Bone marrow (tissue), 2 donors: ENCODE data around the gene GRPEL2.
"Not testable (repeated sequence)": the region's sequence is repeated elsewhere in the genome, so short reads cannot be mapped to it uniquely, and the experiment has no call there.

Experiments used
- DNase-seq, 2 donors: peaks; one replicate each; lab custom pipeline; 2025; lab: John Stamatoyannopoulos, UW

The GRPEL2 gene

GRCh38 chr5:149376711-149377447 is 31.6 kb downstream of the GRPEL2 start:
- no peak for DNase-seq

GRCh38 chr5:149378241-149378820 is 33.0 kb downstream of the GRPEL2 start:
- no peak for DNase-seq

GRCh38 chr5:149379177-149379761 is 34.0 kb downstream of the GRPEL2 start, which contains the start of gene IL17B:
Gene IL17B, minus strand, starts transcription at chr5:149379292. Its CDS starts 67 bp downstream, at chr5:149379225.
- DNase-seq = no peak

GRCh38 chr5:149379818-149380374 is 34.6 kb downstream of the GRPEL2 start:
- DNase-seq = no peak

GRCh38 chr5:149380466-149381121 is 35.3 kb downstream of the GRPEL2 start:
- no peak for DNase-seq

GRCh38 chr5:149381261-149381985 is 36.1 kb downstream of the GRPEL2 start:
- DNase-seq = no peak

GRCh38 chr5:149381986-149382338 is 36.7 kb downstream of the GRPEL2 start:
- peak; percentile 28 to 47 for DNase-seq

GRCh38 chr5:149382517-149383220 is 37.4 kb downstream of the GRPEL2 start:
- DNase-seq = no peak

- DNase-seq = no peak
These were observed 38.1 kb downstream of the GRPEL2 start for GRCh38 chr5:149383399-149383798.

GRCh38 chr5:149386166-149386565 is 40.9 kb downstream of the GRPEL2 start:
- DNase-seq = no peak

- no peak for DNase-seq
These were observed 41.9 kb downstream of the GRPEL2 start for GRCh38 chr5:149387081-149387631.

GRCh38 chr5:149387982-149388381 is 42.7 kb downstream of the GRPEL2 start:
- no peak for DNase-seq

- no peak for DNase-seq
These were observed 43.3 kb downstream of the GRPEL2 start for GRCh38 chr5:149388498-149389190.

- no peak for DNase-seq
These were observed 44.5 kb downstream of the GRPEL2 start for GRCh38 chr5:149389552-149390495.

GRCh38 chr5:149391076-149391475 is 45.8 kb downstream of the GRPEL2 start:
- DNase-seq = not testable (repeated sequence)

- no peak for DNase-seq
These were observed 46.2 kb downstream of the GRPEL2 start for GRCh38 chr5:149391524-149391923.

- DNase-seq = no peak
These were observed 47.4 kb downstream of the GRPEL2 start for GRCh38 chr5:149392718-149393117.

GRCh38 chr5:149394996-149395395 is 49.7 kb downstream of the GRPEL2 start:
- DNase-seq = not testable (repeated sequence)

- DNase-seq = no peak
These were observed 52.2 kb downstream of the GRPEL2 start for GRCh38 chr5:149397530-149397929.
